GM18909 (cell line): ENCODE measurements around the gene YIPF1.

Source experiments
- ATAC-seq: cut with Tn5 transposase; IDR thresholded peaks from one replicate; pipeline ENCODE4 v1.9.1; 2021; ENCODE audit warnings: mild to moderate bottlenecking; ENCODE audit not compliant: unreplicated experiment, poor library complexity

Gene YIPF1

GRCh38 chr1:53889304-53890298, at the start of gene YIPF1:
YIPF1 (minus strand) TSS chr1:53889797; CDS start chr1:53888937, 860 bp downstream.
- ATAC-seq = peak; percentile 83

- ATAC-seq = no peak
Observed at GRCh38 chr1:53938136-53938830, 48.7 kb upstream of the YIPF1 start.

DNA sequence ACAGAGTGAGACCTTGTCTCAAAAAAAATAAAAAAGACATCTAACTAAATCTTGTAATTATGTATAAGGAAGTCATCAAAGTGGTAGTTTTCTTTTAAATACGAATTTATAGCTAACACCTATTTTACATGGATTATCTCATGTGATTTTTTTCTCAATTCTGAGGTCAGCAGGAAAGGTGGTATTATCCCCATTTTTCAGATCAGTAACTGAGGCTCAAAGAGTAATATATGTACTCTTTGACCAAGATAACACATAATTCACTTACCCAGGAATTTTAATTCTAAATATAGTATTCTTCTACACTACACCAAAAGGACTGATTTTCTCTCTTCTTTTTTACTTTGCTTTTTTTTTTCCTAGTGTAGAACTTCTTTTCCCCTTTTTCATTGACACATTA, 46.8 kb upstream of the YIPF1 start:
- no peak for ATAC-seq

GRCh38 chr1:53934170-53934765, 44.7 kb upstream of the YIPF1 start:
- no peak for ATAC-seq

DNA sequence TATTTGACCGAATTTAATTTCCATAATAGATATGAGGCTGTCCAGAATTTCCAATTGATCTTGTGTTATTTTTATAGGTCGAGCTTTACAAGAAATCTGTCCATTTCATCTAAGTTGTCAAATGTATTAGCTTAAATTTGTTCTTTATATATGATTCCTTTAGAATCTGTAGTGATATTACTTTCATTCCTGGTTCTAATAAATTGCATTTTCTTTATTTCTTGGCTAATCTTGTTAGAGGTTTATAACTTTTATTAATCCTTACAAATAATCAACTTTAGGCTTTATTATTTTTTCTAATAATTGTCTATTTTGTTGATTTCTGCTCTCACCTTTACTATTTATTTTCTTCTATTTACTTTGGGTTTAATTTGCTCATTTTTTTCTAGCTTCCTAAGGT, 41.9 kb upstream of the YIPF1 start:
- no peak for ATAC-seq

DNA sequence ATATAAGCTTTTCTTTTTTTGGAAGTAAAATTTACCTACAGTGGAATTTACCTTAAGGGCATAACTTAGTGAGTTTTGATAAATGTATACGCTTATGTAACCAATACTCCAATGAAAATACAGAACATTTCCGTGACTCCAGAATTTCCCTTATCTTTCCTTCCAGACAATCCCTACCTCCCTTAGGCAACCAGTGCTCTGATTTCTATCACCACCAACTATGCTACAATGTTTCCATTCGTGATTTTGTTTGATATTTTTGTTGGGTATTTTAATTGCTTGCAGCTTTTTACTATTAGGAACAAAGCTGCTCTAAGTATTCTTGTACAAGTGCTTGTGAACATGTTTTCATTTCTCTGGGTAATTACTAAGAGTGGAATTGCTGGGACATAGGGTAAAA, 41.3 kb upstream of the YIPF1 start:
- ATAC-seq = no peak

GRCh38 chr1:53929246-53929960, 39.8 kb upstream of the YIPF1 start:
- ATAC-seq = no peak

DNA sequence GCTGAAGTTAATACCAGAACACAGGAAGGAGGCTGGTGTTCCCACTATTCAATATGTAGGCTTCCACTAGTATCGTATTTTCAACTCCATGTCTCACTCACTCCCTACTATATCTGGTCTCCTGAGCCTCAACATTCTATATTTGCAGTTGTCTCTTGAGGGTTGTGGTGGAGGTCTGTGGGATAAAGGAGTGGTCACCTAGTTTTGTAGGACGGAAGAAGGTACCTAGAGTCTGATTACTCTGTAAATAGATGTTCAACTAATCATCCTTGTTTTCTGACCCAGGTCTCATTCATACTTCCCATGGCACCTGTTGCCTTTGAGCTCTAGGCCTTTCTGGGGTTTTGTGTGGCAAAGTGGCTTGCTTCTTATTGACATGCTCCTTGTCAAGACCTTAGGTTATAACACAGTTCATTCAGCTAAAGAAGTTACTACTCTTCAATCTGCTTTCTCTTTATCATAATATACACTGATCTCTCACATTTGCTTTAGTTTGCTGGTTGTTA, 37.8 kb upstream of the YIPF1 start:
- no peak for ATAC-seq

DNA sequence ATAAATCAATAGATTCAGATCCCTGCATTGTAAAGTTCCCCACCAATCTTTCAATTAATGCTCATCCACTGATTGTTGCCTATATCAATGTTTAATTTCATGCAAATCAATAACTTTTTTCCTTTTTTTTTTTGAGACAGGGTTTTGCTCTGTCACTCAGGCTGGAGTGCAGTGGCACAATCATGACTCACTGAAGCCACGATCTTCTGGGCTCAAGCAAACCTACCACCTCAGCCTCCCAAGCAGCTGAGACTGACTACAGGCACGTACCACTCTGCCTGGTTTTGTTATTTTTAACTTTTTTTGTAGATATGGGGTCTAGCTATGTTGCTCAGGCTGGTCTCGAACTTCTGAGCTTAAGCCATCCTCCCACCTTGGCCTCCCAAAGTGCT, 30.1 kb upstream of the YIPF1 start:
- no peak for ATAC-seq

GRCh38 chr1:53918343-53918742, 28.7 kb upstream of the YIPF1 start:
- ATAC-seq = no peak

DNA sequence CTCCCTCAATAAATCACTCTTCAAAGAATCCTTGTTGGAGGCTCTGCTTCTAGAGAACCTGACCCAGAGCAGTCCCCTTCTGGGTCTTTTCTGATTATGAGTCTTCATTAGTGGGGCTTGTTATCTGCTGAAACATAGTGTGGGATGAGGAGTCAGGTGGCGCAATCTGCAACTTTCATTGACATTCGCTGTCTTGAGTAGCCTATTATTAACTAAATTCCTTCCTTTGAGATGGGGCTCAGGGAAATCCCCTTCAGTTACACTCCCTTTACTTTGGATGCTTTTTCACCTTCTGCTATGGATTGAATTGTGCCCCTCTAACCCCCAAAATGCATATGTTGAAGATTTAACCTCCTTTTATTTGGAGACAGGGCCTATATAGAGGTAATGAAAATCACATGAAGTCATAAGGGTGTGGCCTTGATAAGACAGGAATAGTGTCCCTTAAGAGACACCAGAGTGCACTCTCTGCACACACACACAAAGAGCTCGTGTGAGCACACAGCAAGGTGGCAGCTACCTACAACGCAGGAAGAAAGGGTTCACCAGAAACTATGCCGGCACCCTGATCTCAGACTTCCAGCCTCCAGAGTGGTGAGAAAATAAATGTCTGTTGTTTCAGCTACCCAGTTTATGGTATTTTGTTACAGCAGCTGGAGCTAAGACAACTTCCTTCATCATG, 23.9 kb upstream of the YIPF1 start:
- ATAC-seq = no peak

DNA sequence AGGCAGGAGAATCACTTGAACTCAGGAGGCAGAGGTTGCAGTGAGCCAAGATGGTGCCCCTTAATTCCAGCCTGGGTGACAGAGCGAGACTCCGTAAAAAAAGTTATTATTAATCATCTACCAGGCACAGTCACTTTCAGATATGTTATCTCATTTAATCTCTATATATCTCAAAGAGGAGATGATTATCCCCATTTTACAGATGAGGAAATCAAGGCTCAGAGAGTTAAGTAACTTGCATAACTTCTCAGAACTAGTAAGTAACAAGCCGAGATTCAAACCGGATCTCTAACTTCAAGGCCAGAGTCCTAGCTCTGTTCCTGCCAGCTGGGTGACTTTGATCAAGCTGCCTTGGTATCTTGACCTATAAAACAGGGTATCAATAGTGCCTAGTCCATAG, 21.8 kb upstream of the YIPF1 start:
- ATAC-seq = no peak

GRCh38 chr1:53909946-53910345, 20.3 kb upstream of the YIPF1 start:
- no peak for ATAC-seq

GRCh38 chr1:53906121-53906520, 16.5 kb upstream of the YIPF1 start:
- no peak for ATAC-seq

DNA sequence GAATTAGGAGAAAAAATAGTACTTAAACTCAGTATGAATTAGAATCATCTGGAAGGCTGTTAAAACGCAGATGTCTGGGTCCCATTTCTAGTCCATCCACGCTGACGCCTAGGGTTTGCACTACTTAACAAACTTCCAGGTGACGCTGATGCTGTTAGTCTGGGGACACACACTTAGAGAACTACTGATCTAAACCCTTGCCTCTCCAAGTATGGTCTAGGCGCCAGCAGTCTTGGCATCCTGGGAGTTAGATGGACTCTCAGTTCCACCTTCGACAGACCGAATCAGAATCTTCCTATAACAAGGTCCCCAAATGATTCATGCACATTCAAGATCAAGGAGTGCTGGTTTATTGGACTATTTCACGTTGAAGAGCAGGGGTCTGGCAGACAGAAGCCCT, 15.9 kb upstream of the YIPF1 start:
- no peak for ATAC-seq

DNA sequence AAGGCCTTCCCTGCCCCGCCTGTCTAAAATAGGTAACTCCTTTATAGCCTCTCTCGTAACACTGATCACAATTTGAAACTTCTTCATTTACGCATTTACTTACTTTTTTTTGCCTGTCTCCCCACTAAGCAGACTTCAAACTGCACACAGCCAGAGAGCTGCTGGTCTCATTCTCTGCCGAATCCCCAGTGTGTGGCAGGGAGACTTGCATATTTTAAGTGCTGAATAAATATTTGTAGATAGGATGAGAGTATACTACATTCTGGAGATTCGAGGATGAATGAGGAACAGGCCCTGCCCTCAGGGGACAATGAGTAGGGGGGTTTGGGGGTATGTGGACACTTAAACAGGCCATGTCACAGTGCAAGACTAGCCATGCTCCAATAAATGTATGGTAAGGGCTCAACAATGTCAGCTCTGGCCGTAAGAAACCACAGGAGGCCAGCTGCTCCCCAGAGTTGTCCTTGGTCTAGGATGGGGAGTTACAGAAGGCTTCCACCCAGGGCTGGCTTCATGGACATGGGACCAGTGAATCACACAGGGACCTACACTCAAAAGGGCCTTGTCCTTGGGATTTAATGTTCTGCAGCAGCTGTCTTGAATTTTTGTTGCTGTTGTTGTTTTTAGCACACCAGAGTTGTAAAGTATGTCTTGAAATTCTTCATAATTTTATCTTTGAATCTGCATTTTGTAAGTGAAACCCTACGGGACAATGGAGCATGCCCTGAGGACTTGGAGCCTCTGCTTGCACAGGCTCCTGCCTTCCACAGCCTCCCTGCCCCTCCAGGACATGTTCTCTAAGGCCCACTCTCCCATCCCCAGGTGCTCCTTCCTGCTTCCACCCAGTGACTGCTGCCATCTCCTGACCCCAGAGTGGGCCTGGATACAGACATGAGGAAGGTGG, 12.9 kb upstream of the YIPF1 start:
- no peak for ATAC-seq

DNA sequence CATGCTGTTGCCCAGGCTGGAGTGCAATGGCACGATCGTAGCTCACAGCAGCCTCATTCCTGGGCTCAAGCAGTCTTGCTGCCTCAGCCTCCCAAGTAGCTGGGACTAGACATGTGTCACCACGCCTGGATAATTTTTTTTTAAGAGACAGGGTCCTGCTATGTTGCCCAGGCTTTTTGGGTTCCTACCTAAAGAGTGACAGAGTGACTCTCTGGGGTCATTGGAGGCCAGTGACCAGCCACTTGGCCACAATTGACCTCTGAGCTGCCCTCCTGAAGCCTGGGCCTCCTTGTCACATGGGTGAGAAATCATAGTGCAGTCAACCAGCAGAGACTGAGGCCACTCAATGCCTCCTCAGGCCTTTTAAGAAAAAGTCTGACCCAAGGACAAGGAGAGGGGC, 10.1 kb upstream of the YIPF1 start:
- no peak for ATAC-seq

DNA sequence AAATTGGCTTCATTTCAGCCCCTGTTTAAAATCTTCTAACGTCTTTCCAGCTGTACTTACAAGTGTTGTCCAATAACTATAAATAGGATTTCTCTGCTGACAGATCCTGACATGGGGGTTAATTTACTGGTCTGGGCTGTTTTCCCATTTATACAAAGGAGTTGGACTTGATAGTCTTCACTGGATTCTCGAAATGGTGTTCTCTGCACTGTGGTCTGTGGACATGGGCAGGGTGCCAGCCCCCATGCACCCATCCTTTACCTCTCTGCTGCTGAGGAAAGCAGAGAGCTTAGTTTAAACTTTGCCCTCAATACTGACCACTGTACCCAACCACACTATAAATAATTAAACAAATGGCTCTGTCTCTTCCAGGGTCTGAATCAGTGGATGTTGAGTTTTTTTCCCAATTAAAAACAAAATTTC, 9.6 kb upstream of the YIPF1 start:
- peak; percentile 64 for ATAC-seq
